IMR-90 (cell line): ENCODE results near the gene DPYD. TPM values are rescaled to one million over a fixed set of nuclear protein-coding genes. Genes with fewer than 3 reads are reported as not detected.

Experiments
- ATAC-seq: fragments of 200-7000 bp; cut with Tn5 transposase; 2 replicates; pipeline ENCODE4 v1.9.1; 2020; ENCODE audit warnings: low read depth, mild to moderate bottlenecking, moderate library complexity
- BruUV-seq: library from RNA; stranded (reverse); fragments of 400-500 nt; replicated peaks from 2 replicates; lab custom pipeline; 2021; lab: Mats Ljungman, UMichigan
- CTCF ChIA-PET: fragments of 300-600 bp; formaldehyde crosslinking; extraction: SDS; loops from one replicate; lab custom pipeline; 2021; ENCODE audit warnings: antibody characterized with exemption; lab: Yijun Ruan, JAX
- POLR2A ChIA-PET: fragments of 300-600 bp; sonication (Branson Sonifier 250); formaldehyde crosslinking; loops from one replicate; lab custom pipeline; 2022; ENCODE audit warnings: antibody characterized with exemption; ENCODE audit not compliant: unreplicated experiment; lab: Charles Lee
- DNase-seq: peaks from one replicate; pipeline ENCODE4 v3.0.0; 2013
- H2AFZ ChIP-seq: replicated peaks from 2 replicates; pipeline ENCODE3; 2013; ENCODE audit warnings: low read length, mild to moderate bottlenecking; ENCODE audit not compliant: poor library complexity
- H2AK5ac ChIP-seq: 2 replicates; pipeline ENCODE4 v1.6.1; 2013; ENCODE audit warnings: low read depth, low read length, inconsistent platforms
- H2AK9ac ChIP-seq: replicated peaks from 2 replicates; pipeline ENCODE3; 2013; ENCODE audit warnings: mild to moderate bottlenecking, low read depth, low read length, moderate library complexity; ENCODE audit not compliant: poor library complexity
- H2BK120ac ChIP-seq: 2 replicates; pipeline ENCODE4 v1.6.1; 2013; ENCODE audit warnings: low read depth, low read length, inconsistent platforms
- H2BK15ac ChIP-seq: 3 replicates; pipeline ENCODE4 v1.6.1; 2013; ENCODE audit warnings: low read depth, low read length, inconsistent platforms
- H2BK20ac ChIP-seq: 2 replicates; pipeline ENCODE4 v1.6.1; 2013; ENCODE audit warnings: low read depth, mild to moderate bottlenecking, inconsistent platforms, low read length, moderate library complexity
- H2BK5ac ChIP-seq: 2 replicates; pipeline ENCODE4 v1.6.1; 2013; ENCODE audit warnings: mild to moderate bottlenecking, low read depth, low read length, inconsistent platforms; ENCODE audit not compliant: poor library complexity, severe bottlenecking
- H3K14ac ChIP-seq: replicated peaks from 2 replicates; pipeline ENCODE4 v1.6.1; 2013; ENCODE audit warnings: low read depth, low read length, inconsistent platforms
- H3K18ac ChIP-seq: 2 replicates; pipeline ENCODE4 v1.6.1; 2013; ENCODE audit warnings: low read depth, low read length, control low read depth
- H3K23ac ChIP-seq: 2 replicates; pipeline ENCODE4 v1.6.1; 2013; ENCODE audit warnings: low read depth, low read length, inconsistent platforms
- H3K27ac ChIP-seq: 2 replicates; pipeline ENCODE4 v1.5.1; 2013; ENCODE audit warnings: mild to moderate bottlenecking, control low read depth, low read length; ENCODE audit not compliant: insufficient read depth
- H3K27me3 ChIP-seq: 2 replicates; pipeline ENCODE4 v1.6.1; 2013; ENCODE audit warnings: low read length; ENCODE audit not compliant: control insufficient read depth, insufficient read depth
- H3K36me3 ChIP-seq: 2 replicates; pipeline ENCODE4 v1.6.1; 2013; ENCODE audit warnings: low read length, mixed read lengths; ENCODE audit not compliant: control insufficient read depth, insufficient read depth
- H3K4ac ChIP-seq: 2 replicates; pipeline ENCODE4 v1.6.1; 2013; ENCODE audit warnings: low read depth, low read length, inconsistent platforms
- H3K4me1 ChIP-seq: 2 replicates; pipeline ENCODE4 v1.6.1; 2013; ENCODE audit warnings: low read length, mixed read lengths; ENCODE audit not compliant: control insufficient read depth, insufficient read depth
- H3K4me2 ChIP-seq: 2 replicates; pipeline ENCODE4 v1.6.1; 2013; ENCODE audit warnings: low read depth, mild to moderate bottlenecking, control low read depth, low read length, moderate library complexity
- H3K4me3 ChIP-seq: 2 replicates; pipeline ENCODE4 v1.5.1; 2013; ENCODE audit warnings: low read depth, mild to moderate bottlenecking, control low read depth, low read length, moderate library complexity; ENCODE audit not compliant: insufficient read depth
- H3K56ac ChIP-seq: 2 replicates; pipeline ENCODE4 v1.6.1; 2013; ENCODE audit warnings: low read length, inconsistent platforms; ENCODE audit not compliant: insufficient read depth; ENCODE audit errors: extremely low read depth
- H3K79me1 ChIP-seq, 2 experiments: 2 replicates each; pipeline ENCODE4 v1.6.1; 2013; ENCODE audit warnings: low read length in 2 of 2, inconsistent platforms in 1 of 2, low read depth in 1 of 2
- H3K9ac ChIP-seq: 2 replicates; pipeline ENCODE4 v1.6.1; 2013; ENCODE audit warnings: low read depth, low read length, control low read depth
- H3K9me1 ChIP-seq: 2 replicates; pipeline ENCODE4 v1.6.1; 2013; ENCODE audit warnings: low read length, inconsistent platforms; ENCODE audit not compliant: insufficient read depth
- H3K9me3 ChIP-seq: 2 replicates; pipeline ENCODE4 v1.6.1; 2013; ENCODE audit warnings: low read length; ENCODE audit not compliant: control insufficient read depth, insufficient read depth
- H4K20me1 ChIP-seq: 2 replicates; pipeline ENCODE4 v1.6.1; 2013; ENCODE audit warnings: low read length, inconsistent platforms; ENCODE audit not compliant: insufficient read depth
- H4K5ac ChIP-seq: 2 replicates; pipeline ENCODE4 v1.6.1; 2013; ENCODE audit warnings: mild to moderate bottlenecking, low read depth, low read length, control low read depth
- H4K8ac ChIP-seq, 2 experiments: 2 replicates each; pipeline ENCODE4 v1.6.1; 2013; ENCODE audit warnings: low read depth in 2 of 2, low read length in 2 of 2, control low read depth in 1 of 2, inconsistent platforms in 1 of 2
- H4K91ac ChIP-seq: 2 replicates; pipeline ENCODE4 v1.6.1; 2013; ENCODE audit warnings: low read depth, low read length, inconsistent platforms; ENCODE audit not compliant: insufficient read depth
- BHLHE40 ChIP-seq: fragments of 150-350 bp; IDR thresholded peaks from 2 replicates; pipeline ENCODE4 v1.6.1; 2016; ENCODE audit warnings: mild to moderate bottlenecking, low read depth, low read length
- CEBPB ChIP-seq: IDR thresholded peaks from 2 replicates; pipeline ENCODE4 v1.6.1; 2012; ENCODE audit warnings: low read depth, low read length, improper control_type of control experiment
- CHD1 ChIP-seq: IDR thresholded peaks from 2 replicates; pipeline ENCODE4 v1.6.1; 2012; ENCODE audit warnings: low read depth, low read length, improper control_type of control experiment
- FOS ChIP-seq: fragments of 150-350 bp; IDR thresholded peaks from 2 replicates; pipeline ENCODE4 v1.6.1; 2016; ENCODE audit warnings: low read depth, low read length
- MAFK ChIP-seq: IDR thresholded peaks from 2 replicates; pipeline ENCODE4 v1.6.1; 2012; ENCODE audit warnings: low read depth, low read length, improper control_type of control experiment
- MAZ ChIP-seq: IDR thresholded peaks from 2 replicates; pipeline ENCODE4 v1.6.1; 2012; ENCODE audit warnings: low read depth, mild to moderate bottlenecking, low read length, improper control_type of control experiment, moderate library complexity, borderline replicate concordance
- MXI1 ChIP-seq: IDR thresholded peaks from 2 replicates; pipeline ENCODE4 v1.6.1; 2012; ENCODE audit warnings: low read depth, mild to moderate bottlenecking, low read length, moderate library complexity, borderline replicate concordance
- NFE2L2 ChIP-seq: fragments of 150-350 bp; IDR thresholded peaks from 2 replicates; pipeline ENCODE4 v1.6.1; 2016; ENCODE audit warnings: low read depth, mild to moderate bottlenecking, low read length
- POLR2A ChIP-seq: IDR thresholded peaks from 2 replicates; pipeline ENCODE4 v1.6.1; 2012; ENCODE audit warnings: mild to moderate bottlenecking, low read depth, low read length
- RAD21 ChIP-seq: IDR thresholded peaks from 2 replicates; pipeline ENCODE4 v1.6.1; 2012; ENCODE audit warnings: low read length, improper control_type of control experiment
- RCOR1 ChIP-seq: IDR thresholded peaks from 2 replicates; pipeline ENCODE4 v1.6.1; 2012; ENCODE audit warnings: mild to moderate bottlenecking, low read length, improper control_type of control experiment; ENCODE audit not compliant: insufficient replicate concordance
- RFX5 ChIP-seq: IDR thresholded peaks from 2 replicates; pipeline ENCODE4 v1.8.0; 2012; ENCODE audit warnings: low read depth, mild to moderate bottlenecking, low read length, moderate library complexity
- SMC3 ChIP-seq: fragments of 150-350 bp; IDR thresholded peaks from 2 replicates; pipeline ENCODE4 v1.6.1; 2016; ENCODE audit warnings: low read depth, mild to moderate bottlenecking, antibody characterized with exemption, low read length, moderate library complexity
- WGBS, 2 experiments: methylation state at CpG; one replicate each; pipeline versions ENCODE4 v1.1.5 to v1.1.7; 2013; ENCODE audit warnings: missing lambda C conversion rate in 2 of 2; ENCODE audit not compliant: insufficient read length in 1 of 2; ENCODE audit errors: extremely low coverage in 2 of 2; 5-methylcytosine and 5-hydroxymethylcytosine counted together
- dilution Hi-C: fragments of 300-500 bp; cut with HindIII; formaldehyde crosslinking; loops from one replicate; pipeline ENCODE4 v1.14.3; 2018; ENCODE audit warnings: low sequenced_read_pairs; ENCODE audit not compliant: unreplicated experiment
- in situ Hi-C: fragments of 300-500 bp; cut with MboI; formaldehyde crosslinking; loops from 3 replicates; pipeline ENCODE4 v1.14.3; 2019; ENCODE audit warnings: low sequenced_read_pairs, inconsistent platforms, mixed read lengths
- intact Hi-C: fragments of 100-400 bp; cut with micrococcal nuclease; formaldehyde crosslinking; loops from 2 replicates; pipeline ENCODE4 v1.10.0; 2022
- polyA plus RNA-seq, 3 experiments: library from polyadenylated mRNA; depleted of rRNA; stranded (reverse); fragments of >200 nt; gene quantifications; 2 replicates each; pipeline ENCODE4 v1.2.3, GENCODE V29; 2012; ENCODE audit warnings: low replicate concordance in 1 of 3
- total RNA-seq: library from RNA; depleted of rRNA; stranded (reverse); fragments of >200 nt; gene quantifications from 2 replicates; pipeline ENCODE4 v1.2.3, GENCODE V29; 2012
- TF ChIP-seq, protein P1 (sequence below): conservative IDR thresholded peaks from 2 replicates; pipeline ENCODE4 v1.5.1; 2012; ENCODE audit warnings: mild to moderate bottlenecking, low read depth, low read length, improper control_type of control experiment
- TF ChIP-seq, protein P2 (sequence below): fragments of 150-350 bp; IDR thresholded peaks from 2 replicates; pipeline ENCODE4 v1.6.1; 2017; ENCODE audit warnings: mild to moderate bottlenecking, antibody characterized with exemption, low read length, low read depth
- TF ChIP-seq, protein P3 (sequence below): fragments of 150-350 bp; IDR thresholded peaks from 2 replicates; pipeline ENCODE4 v1.6.1; 2016; ENCODE audit warnings: low read depth, mild to moderate bottlenecking, low read length, moderate library complexity, borderline replicate concordance

The DPYD gene
- total and polyA plus RNA-seq, 2 of the 4 experiments (the other 2 are of a cell fraction) = 9.3 to 47.3 TPM

DNA sequence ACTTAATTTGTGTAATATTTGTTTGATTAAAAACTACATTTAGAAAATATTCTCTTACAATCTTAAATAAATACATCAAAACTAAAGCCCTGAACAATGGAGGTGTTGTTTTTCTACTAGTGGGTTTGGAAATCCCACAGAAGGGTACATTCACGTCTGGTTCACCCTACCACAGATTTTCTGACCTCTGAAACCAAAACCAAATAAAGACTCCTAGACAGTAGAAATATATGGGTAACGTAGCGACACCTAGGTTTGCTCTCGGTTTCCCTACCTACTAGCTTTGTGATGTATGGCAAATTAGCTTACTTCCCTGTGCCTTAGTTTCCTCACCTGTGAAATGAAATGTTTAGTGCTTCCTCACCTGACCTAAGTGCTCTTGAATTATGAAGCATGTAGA is 312.6 kb downstream of the DPYD start:
- H2BK120ac ChIP-seq = no peak overlapping the region
- no peaks in the 10 kb centered on the region for H3K36me3 ChIP-seq
- H3K4me1 ChIP-seq = no peaks in the 10 kb centered on the region
- H2BK15ac ChIP-seq = no peak overlapping the region
- no peak overlapping the region for H3K23ac ChIP-seq
- H2AK9ac ChIP-seq = no peak overlapping the region
- no peaks in the 10 kb centered on the region for H3K9me1 ChIP-seq
- ChIA-PET POLR2A (no interaction called here), CTCF (no interaction called here)
- no peak overlapping the region for H2AK5ac ChIP-seq
- no peak overlapping the region for H2BK5ac ChIP-seq
- H3K27ac ChIP-seq = no peak overlapping the region
- intact Hi-C loops = no loop called here
- H3K27me3 ChIP-seq = no peaks in the 10 kb centered on the region
- H4K5ac ChIP-seq = no peak overlapping the region
- no peak overlapping the region for H3K14ac ChIP-seq
- no peak overlapping the region for H2AFZ ChIP-seq
- no peak overlapping the region for H2BK20ac ChIP-seq
- no peak overlapping the region for H4K91ac ChIP-seq
- no peak overlapping the region for H3K4ac ChIP-seq
- no peak overlapping the region for H3K4me2 ChIP-seq
- no peak overlapping the region for H3K9ac ChIP-seq
- WGBS, 2 experiments = no CpG with 5 or more reads among the region's 4 CpGs
- H3K18ac ChIP-seq = no peak overlapping the region
- no peak for ATAC-seq
- H3K56ac ChIP-seq = no peak overlapping the region
- TF ChIP-seq RFX5 (no peak), MAFK (no peak), MAZ (no peak), BHLHE40 (no peak), FOS (no peak), CHD1 (no peak), RCOR1 (no peak), POLR2A (no peak), CEBPB (no peak), RAD21 (no peak), SMC3 (no peak), MXI1 (no peak), NFE2L2 (no peak)
- TF ChIP-seq, protein P1, sequence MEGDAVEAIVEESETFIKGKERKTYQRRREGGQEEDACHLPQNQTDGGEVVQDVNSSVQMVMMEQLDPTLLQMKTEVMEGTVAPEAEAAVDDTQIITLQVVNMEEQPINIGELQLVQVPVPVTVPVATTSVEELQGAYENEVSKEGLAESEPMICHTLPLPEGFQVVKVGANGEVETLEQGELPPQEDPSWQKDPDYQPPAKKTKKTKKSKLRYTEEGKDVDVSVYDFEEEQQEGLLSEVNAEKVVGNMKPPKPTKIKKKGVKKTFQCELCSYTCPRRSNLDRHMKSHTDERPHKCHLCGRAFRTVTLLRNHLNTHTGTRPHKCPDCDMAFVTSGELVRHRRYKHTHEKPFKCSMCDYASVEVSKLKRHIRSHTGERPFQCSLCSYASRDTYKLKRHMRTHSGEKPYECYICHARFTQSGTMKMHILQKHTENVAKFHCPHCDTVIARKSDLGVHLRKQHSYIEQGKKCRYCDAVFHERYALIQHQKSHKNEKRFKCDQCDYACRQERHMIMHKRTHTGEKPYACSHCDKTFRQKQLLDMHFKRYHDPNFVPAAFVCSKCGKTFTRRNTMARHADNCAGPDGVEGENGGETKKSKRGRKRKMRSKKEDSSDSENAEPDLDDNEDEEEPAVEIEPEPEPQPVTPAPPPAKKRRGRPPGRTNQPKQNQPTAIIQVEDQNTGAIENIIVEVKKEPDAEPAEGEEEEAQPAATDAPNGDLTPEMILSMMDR = no peak
- TF ChIP-seq, protein P2, sequence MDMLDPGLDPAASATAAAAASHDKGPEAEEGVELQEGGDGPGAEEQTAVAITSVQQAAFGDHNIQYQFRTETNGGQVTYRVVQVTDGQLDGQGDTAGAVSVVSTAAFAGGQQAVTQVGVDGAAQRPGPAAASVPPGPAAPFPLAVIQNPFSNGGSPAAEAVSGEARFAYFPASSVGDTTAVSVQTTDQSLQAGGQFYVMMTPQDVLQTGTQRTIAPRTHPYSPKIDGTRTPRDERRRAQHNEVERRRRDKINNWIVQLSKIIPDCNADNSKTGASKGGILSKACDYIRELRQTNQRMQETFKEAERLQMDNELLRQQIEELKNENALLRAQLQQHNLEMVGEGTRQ = no peak
- TF ChIP-seq, protein P3, sequence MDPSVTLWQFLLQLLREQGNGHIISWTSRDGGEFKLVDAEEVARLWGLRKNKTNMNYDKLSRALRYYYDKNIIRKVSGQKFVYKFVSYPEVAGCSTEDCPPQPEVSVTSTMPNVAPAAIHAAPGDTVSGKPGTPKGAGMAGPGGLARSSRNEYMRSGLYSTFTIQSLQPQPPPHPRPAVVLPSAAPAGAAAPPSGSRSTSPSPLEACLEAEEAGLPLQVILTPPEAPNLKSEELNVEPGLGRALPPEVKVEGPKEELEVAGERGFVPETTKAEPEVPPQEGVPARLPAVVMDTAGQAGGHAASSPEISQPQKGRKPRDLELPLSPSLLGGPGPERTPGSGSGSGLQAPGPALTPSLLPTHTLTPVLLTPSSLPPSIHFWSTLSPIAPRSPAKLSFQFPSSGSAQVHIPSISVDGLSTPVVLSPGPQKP = no peak
- DNase-seq = no peak
- dilution Hi-C loops = no loop called here
- in situ Hi-C loops = no loop called here
- no peak overlapping the region for H3K4me3 ChIP-seq
- no peaks in the 10 kb centered on the region for H3K79me1 ChIP-seq
- no peak overlapping the region for H4K8ac ChIP-seq
- H4K20me1 ChIP-seq = no peaks in the 10 kb centered on the region
- no TSS peak for BruUV-seq
- no peaks in the 10 kb centered on the region for H3K9me3 ChIP-seq
